Ishikawa (cell line): ENCODE results near the gene HEBP2.

Experiments
- CREB1 ChIP-seq: IDR thresholded peaks from 2 replicates; pipeline ENCODE4 v1.6.1; 2012; ENCODE audit warnings: low read depth
- EGR1 ChIP-seq: IDR thresholded peaks from 2 replicates; pipeline ENCODE4 v1.6.1; 2012
- EP300 ChIP-seq: IDR thresholded peaks from 2 replicates; pipeline ENCODE4 v1.6.1; 2012; ENCODE audit warnings: borderline replicate concordance
- FOXM1 ChIP-seq: IDR thresholded peaks from 2 replicates; pipeline ENCODE4 v1.6.1; 2012; ENCODE audit warnings: low read depth, borderline replicate concordance
- MAX ChIP-seq: IDR thresholded peaks from 2 replicates; pipeline ENCODE4 v1.6.1; 2012
- NFIC ChIP-seq: IDR thresholded peaks from 2 replicates; pipeline ENCODE4 v1.6.1; 2012
- RAD21 ChIP-seq: IDR thresholded peaks from 2 replicates; pipeline ENCODE4 v1.6.1; 2012; ENCODE audit warnings: low read depth
- REST ChIP-seq: IDR thresholded peaks from 2 replicates; pipeline ENCODE4 v1.6.1; 2012; ENCODE audit warnings: low read depth, mild to moderate bottlenecking
- TAF1 ChIP-seq: IDR thresholded peaks from 2 replicates; pipeline ENCODE4 v1.6.1; 2012; ENCODE audit warnings: low read depth, mild to moderate bottlenecking
- TCF12 ChIP-seq: IDR thresholded peaks from 2 replicates; pipeline ENCODE4 v1.6.1; 2012; ENCODE audit warnings: low read depth
- YY1 ChIP-seq: IDR thresholded peaks from 2 replicates; pipeline ENCODE4 v1.6.1; 2012; ENCODE audit warnings: low read depth

DNA sequence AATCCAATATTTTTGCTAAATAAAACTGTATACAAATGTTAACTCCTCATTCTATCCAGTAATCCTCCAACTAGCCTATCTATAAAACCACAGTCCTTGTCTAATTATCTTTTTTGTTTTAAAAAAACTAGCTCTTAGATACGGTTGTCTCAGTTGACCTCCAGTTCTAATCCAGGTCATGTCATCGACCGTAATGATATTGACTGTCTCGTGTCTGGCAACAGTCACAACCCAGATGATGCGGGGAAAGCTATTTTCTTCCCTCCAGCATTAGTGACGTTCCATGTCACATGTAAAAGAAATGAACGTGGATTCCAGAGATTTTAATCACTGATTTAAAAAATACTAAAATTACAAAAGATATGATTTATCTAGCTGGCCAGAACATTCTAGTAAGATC is 35.5 kb downstream of the HEBP2 start:
- TF ChIP-seq EP300 (no peak), TAF1 (no peak), NFIC (no peak), RAD21 (no peak), REST (no peak), CREB1 (no peak), EGR1 (no peak), FOXM1 (no peak), MAX (no peak), YY1 (no peak), TCF12 (no peak)
